Fibroblast of lung (primary cell): ENCODE results near the gene ZSCAN16. TPM values are rescaled to one million over a fixed set of nuclear protein-coding genes. Genes with fewer than 3 reads are reported as not detected.

Experiments
- DNase-seq, 2 donors: peaks; one replicate each; pipeline versions ENCODE4 v3.0.0 to v3.0.0-alpha.2; 2010; ENCODE audit warnings: low read depth in 2 of 2
- H2AFZ ChIP-seq: 2 replicates; pipeline ENCODE4 v1.5.1; 2012; ENCODE audit warnings: low read length, control low read depth, inconsistent platforms
- H3K27ac ChIP-seq: 2 replicates; pipeline ENCODE4 v1.5.1; 2011; ENCODE audit warnings: low read length, control low read depth; ENCODE audit not compliant: insufficient read depth
- H3K27me3 ChIP-seq: 2 replicates; pipeline ENCODE4 v1.5.1; 2011; ENCODE audit warnings: mild to moderate bottlenecking, low read length; ENCODE audit not compliant: control insufficient read depth, insufficient read depth
- H3K36me3 ChIP-seq: 2 replicates; pipeline ENCODE4 v1.5.1; 2011; ENCODE audit warnings: low read length; ENCODE audit not compliant: control insufficient read depth, insufficient read depth
- H3K4me1 ChIP-seq: 2 replicates; pipeline ENCODE4 v1.5.1; 2011; ENCODE audit warnings: low read length; ENCODE audit not compliant: control insufficient read depth, insufficient read depth; ENCODE audit errors: extremely low read depth
- H3K4me2 ChIP-seq: 2 replicates; pipeline ENCODE4 v1.5.1; 2011; ENCODE audit warnings: low read length, control low read depth; ENCODE audit not compliant: insufficient read depth; ENCODE audit errors: extremely low read depth
- H3K4me3 ChIP-seq, 4 experiments: fragments of 200-600 bp in 1 of 4; sonication (generic) in 1 of 4; replicated peaks in 1 of 4; 2 replicates each; pipeline ENCODE4 v1.5.1; 2011 to 2016; ENCODE audit warnings: low read length in 4 of 4, low read depth in 3 of 4, mild to moderate bottlenecking in 3 of 4, control low read depth in 2 of 4, inconsistent platforms in 1 of 4, mixed read lengths in 1 of 4; ENCODE audit not compliant: insufficient read depth in 1 of 4; ENCODE audit errors: control extremely low read depth in 1 of 4
- H3K79me2 ChIP-seq: 2 replicates; pipeline ENCODE4 v1.5.1; 2012; ENCODE audit warnings: mild to moderate bottlenecking, low read length, inconsistent platforms; ENCODE audit not compliant: control insufficient read depth, insufficient read depth
- H3K9ac ChIP-seq: 2 replicates; pipeline ENCODE4 v1.5.1; 2011; ENCODE audit warnings: mild to moderate bottlenecking, low read length, control low read depth; ENCODE audit not compliant: insufficient read depth
- H3K9me3 ChIP-seq: 2 replicates; pipeline ENCODE4 v1.5.1; 2012; ENCODE audit warnings: low read depth, low read length; ENCODE audit not compliant: control insufficient read depth, insufficient read depth
- H4K20me1 ChIP-seq: 2 replicates; pipeline ENCODE4 v1.5.1; 2011; ENCODE audit warnings: low read length; ENCODE audit not compliant: control insufficient read depth, insufficient read depth; ENCODE audit errors: extremely low read depth
- EZH2 ChIP-seq: IDR thresholded peaks from 2 replicates; pipeline ENCODE4 v1.5.1; 2012; ENCODE audit warnings: low read length, control low read depth, mild to moderate bottlenecking; ENCODE audit errors: missing control alignments
- polyA plus RNA-seq, 2 donors: library from polyadenylated mRNA; depleted of rRNA in 1 of 2; stranded (reverse) in 1 of 2; unstranded in 1 of 2; fragments of >200 nt; gene quantifications; 2 replicates each; pipeline ENCODE4 v1.2.1, GENCODE V29; 2011 to 2012; ENCODE audit warnings: missing spikeins in 1 of 2
- total RNA-seq: library from RNA; depleted of rRNA; stranded (reverse); fragments of >200 nt; gene quantifications from 2 replicates; pipeline ENCODE4 v1.2.1, GENCODE V29; 2014
- TF ChIP-seq, protein P1 (sequence below), 2 donors: IDR thresholded peaks in 1 of 2; conservative IDR thresholded peaks in 1 of 2; 1 replicate in 1 of 2; 2 replicates in 1 of 2; pipeline ENCODE4 v1.5.1; 2011 to 2012; ENCODE audit warnings: low read length in 2 of 2, control low read depth in 1 of 2, inconsistent platforms in 1 of 2, low read depth in 1 of 2, mild to moderate bottlenecking in 1 of 2

Gene ZSCAN16
- total and polyA plus RNA-seq, 2 donors (not counting 1 experiment from before 2014, with no cell fraction given): 2.0 to 6.6 TPM

- Histone ChIP-seq H4K20me1 (no peaks in the 10 kb centered on the region), H3K27me3 (no peaks in the 10 kb centered on the region), H3K4me1 (peaks cover 4% of the 10 kb centered on the region), H2AFZ (no peak overlapping the region), H3K4me2 (peak overlapping the region; percentile 77), H3K79me2 (peaks cover 39% of the 10 kb centered on the region), H3K9ac (no peak overlapping the region), H3K4me3 (peak overlapping the region; percentile 81 to 100 (median 82)), H3K9me3 (no peaks in the 10 kb centered on the region), H3K27ac (no peak overlapping the region), H3K36me3 (no peaks in the 10 kb centered on the region)
- DNase-seq: no peak
- no peak for TF ChIP-seq EZH2
- TF ChIP-seq, protein P1, sequence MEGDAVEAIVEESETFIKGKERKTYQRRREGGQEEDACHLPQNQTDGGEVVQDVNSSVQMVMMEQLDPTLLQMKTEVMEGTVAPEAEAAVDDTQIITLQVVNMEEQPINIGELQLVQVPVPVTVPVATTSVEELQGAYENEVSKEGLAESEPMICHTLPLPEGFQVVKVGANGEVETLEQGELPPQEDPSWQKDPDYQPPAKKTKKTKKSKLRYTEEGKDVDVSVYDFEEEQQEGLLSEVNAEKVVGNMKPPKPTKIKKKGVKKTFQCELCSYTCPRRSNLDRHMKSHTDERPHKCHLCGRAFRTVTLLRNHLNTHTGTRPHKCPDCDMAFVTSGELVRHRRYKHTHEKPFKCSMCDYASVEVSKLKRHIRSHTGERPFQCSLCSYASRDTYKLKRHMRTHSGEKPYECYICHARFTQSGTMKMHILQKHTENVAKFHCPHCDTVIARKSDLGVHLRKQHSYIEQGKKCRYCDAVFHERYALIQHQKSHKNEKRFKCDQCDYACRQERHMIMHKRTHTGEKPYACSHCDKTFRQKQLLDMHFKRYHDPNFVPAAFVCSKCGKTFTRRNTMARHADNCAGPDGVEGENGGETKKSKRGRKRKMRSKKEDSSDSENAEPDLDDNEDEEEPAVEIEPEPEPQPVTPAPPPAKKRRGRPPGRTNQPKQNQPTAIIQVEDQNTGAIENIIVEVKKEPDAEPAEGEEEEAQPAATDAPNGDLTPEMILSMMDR (conservative IDR thresholded peaks at IDR 0.05 in 1 of 2, IDR thresholded peaks at IDR 0.05 in 1 of 2; ENCODE audit: low read depth in 1 of 2, low read length in 2 of 2): no peak
Observed at GRCh38 chr6:28135393-28135792, 11.0 kb downstream of the ZSCAN16 start.

GRCh38 chr6:28136585-28137504 lies 12.4 kb downstream of the ZSCAN16 start:
- no peaks in the 10 kb centered on the region for H3K9me3 ChIP-seq
- H3K36me3 ChIP-seq: no peaks in the 10 kb centered on the region
- peak overlapping the region; percentile 77 for H3K9ac ChIP-seq
- DNase-seq: peak; percentile 97 to 98
- H3K4me1 ChIP-seq: peaks cover 4% of the 10 kb centered on the region
- peak overlapping the region; percentile 92 for H2AFZ ChIP-seq
- H3K4me3 ChIP-seq: peak overlapping the region; percentile 81 to 100 (median 82)
- H3K79me2 ChIP-seq: peaks cover 31% of the 10 kb centered on the region
- H3K4me2 ChIP-seq: peak overlapping the region; percentile 77
- TF ChIP-seq, protein P1 (conservative IDR thresholded peaks at IDR 0.05 in 1 of 2, IDR thresholded peaks at IDR 0.05 in 1 of 2; ENCODE audit: low read depth in 1 of 2, low read length in 2 of 2): no peak
- TF ChIP-seq EZH2: no peak
- no peaks in the 10 kb centered on the region for H4K20me1 ChIP-seq
- H3K27me3 ChIP-seq: no peaks in the 10 kb centered on the region
- peak overlapping the region; percentile 77 for H3K27ac ChIP-seq

DNA sequence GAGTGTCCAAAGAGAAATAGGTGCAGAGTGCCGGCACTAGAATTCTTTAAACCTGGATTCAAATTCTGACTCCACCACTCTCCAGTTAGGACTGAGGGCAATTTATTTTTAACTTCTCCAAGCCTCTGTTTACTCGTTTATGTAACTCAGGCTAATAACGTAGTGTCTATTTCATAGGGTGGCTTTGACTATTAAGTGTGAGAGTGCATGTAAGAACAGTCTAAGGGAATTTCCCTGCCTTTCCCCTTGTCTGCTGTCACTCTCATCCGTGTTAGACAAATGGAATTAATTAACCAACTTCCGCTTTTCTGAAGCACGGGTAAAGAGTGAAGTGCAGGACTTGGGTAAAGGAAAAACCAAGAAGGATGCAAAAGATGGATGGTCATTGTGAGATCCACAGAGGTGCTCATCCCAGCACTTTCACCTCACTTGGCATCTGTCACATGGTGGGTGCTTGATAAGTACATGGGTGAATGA lies 13.1 kb downstream of the ZSCAN16 start:
- Histone ChIP-seq H3K27ac (peak overlapping the region; percentile 77), H3K79me2 (peaks cover 34% of the 10 kb centered on the region), H3K4me3 (peak overlapping the region; percentile 81 to 100 (median 82)), H3K4me1 (peaks cover 4% of the 10 kb centered on the region), H4K20me1 (no peaks in the 10 kb centered on the region), H3K36me3 (no peaks in the 10 kb centered on the region), H2AFZ (peak overlapping the region; percentile 69), H3K9me3 (no peaks in the 10 kb centered on the region), H3K27me3 (no peaks in the 10 kb centered on the region), H3K4me2 (peak overlapping the region; percentile 77), H3K9ac (peak overlapping the region; percentile 77)
- TF ChIP-seq EZH2: no peak
- TF ChIP-seq, protein P1 (conservative IDR thresholded peaks at IDR 0.05 in 1 of 2, IDR thresholded peaks at IDR 0.05 in 1 of 2; ENCODE audit: low read depth in 1 of 2, low read length in 2 of 2): no peak
- DNase-seq: peak in 1 of 2 donors; percentile 29
